ENCODE measurements around the gene ATP5F1A.

ATP5F1A gene

GRCh38 chr18:46080156-46080555 is 17.9 kb downstream of the ATP5F1A start:
- peaks cover 28% of the 10 kb centered on the region for H3K36me3 ChIP-seq
- TF ChIP-seq CTCF (IDR thresholded peaks at IDR 0.05; ENCODE audit: low read depth, low read length) = no peak
- H3K4me1 ChIP-seq = no peaks in the 10 kb centered on the region
- no peaks in the 10 kb centered on the region for H3K27me3 ChIP-seq
- DNase-seq = no peak
- no peaks in the 10 kb centered on the region for H3K9me3 ChIP-seq
- H3K4me3 ChIP-seq (ENCODE audit: low read depth, low read length) = no peak overlapping the region

- no peaks in the 10 kb centered on the region for H3K9me3 ChIP-seq
- TF ChIP-seq CTCF (IDR thresholded peaks at IDR 0.05; ENCODE audit: low read depth, low read length) = no peak
- H3K27me3 ChIP-seq = no peaks in the 10 kb centered on the region
- H3K36me3 ChIP-seq = peaks cover 21% of the 10 kb centered on the region
- no peak overlapping the region for H3K4me3 ChIP-seq (ENCODE audit: low read depth, low read length)
- no peak for DNase-seq
- H3K4me1 ChIP-seq = no peaks in the 10 kb centered on the region
These were observed 18.8 kb downstream of the ATP5F1A start for GRCh38 chr18:46079336-46079735.

DNA sequence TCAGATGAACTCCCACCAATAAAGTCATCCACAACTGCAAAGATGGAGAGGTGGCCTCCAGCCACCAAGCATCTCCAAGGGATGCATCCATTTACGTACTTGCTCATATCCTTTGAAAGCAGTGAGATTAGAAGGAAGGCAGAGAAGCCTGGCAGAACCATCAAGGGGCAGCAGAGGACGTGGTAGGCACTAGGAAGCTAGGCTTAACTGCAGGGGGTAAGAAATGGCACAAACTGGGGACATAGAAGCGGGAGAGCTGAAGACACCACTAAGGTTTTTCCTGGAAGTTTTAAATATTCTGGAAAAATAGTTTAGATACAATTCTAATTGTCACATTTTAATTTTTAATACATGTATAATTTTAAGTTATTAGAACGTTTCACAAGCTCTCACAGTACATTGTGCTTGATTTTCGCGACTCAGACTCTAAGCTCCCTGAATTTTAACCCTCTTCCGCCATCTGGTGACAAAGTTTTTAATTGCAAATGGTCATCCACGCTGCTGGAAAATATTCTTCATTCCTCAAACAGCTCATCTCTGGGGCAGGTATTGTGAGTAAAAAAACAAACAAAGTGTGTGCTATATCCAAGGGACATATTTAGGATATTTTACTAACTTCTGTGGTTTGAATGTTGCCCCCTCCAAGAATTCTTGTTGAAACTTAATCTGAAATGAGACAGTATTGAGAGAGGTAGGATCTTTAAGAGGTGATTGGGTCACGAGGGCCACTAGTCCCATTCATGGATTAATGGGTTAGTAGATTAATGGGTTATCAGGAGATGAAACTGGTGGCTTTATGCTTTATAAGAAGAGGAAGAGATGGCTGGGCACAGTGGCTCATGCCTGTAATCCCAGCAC is 24.4 kb downstream of the ATP5F1A start:
- DNase-seq = peak; percentile 24
- Histone ChIP-seq H3K4me3 (ENCODE audit: low read depth, low read length) (no peak overlapping the region), H3K9me3 (no peaks in the 10 kb centered on the region), H3K4me1 (no peaks in the 10 kb centered on the region), H3K27me3 (peaks cover 15% of the 10 kb centered on the region), H3K36me3 (peaks cover 4% of the 10 kb centered on the region; the same call in 1 of the 2 replicates)
- TF ChIP-seq CTCF (IDR thresholded peaks at IDR 0.05; ENCODE audit: low read depth, low read length) = peak; percentile 52

- peaks cover 2% of the 10 kb centered on the region; the same call in 1 of the 2 replicates for H3K36me3 ChIP-seq
- no peaks in the 10 kb centered on the region for H3K4me1 ChIP-seq
- H3K27me3 ChIP-seq = peaks cover 15% of the 10 kb centered on the region
- no peak for DNase-seq
- TF ChIP-seq CTCF (IDR thresholded peaks at IDR 0.05; ENCODE audit: low read depth, low read length) = no peak
- no peak overlapping the region for H3K4me3 ChIP-seq (ENCODE audit: low read depth, low read length)
- H3K9me3 ChIP-seq = no peaks in the 10 kb centered on the region
These were observed 25.1 kb downstream of the ATP5F1A start for GRCh38 chr18:46072959-46073358.

GRCh38 chr18:46072376-46072867 is 25.7 kb downstream of the ATP5F1A start:
- H3K36me3 ChIP-seq = no peaks in the 10 kb centered on the region
- H3K4me1 ChIP-seq = no peaks in the 10 kb centered on the region
- no peak for DNase-seq
- no peak for TF ChIP-seq CTCF (IDR thresholded peaks at IDR 0.05; ENCODE audit: low read depth, low read length)
- H3K4me3 ChIP-seq (ENCODE audit: low read depth, low read length) = peak overlapping the region; percentile 24
- H3K27me3 ChIP-seq = peaks cover 15% of the 10 kb centered on the region
- H3K9me3 ChIP-seq = no peaks in the 10 kb centered on the region
